ENCODE data around the gene RAB11FIP4. TPM values are rescaled to one million over a fixed set of nuclear protein-coding genes. Genes with fewer than 3 reads are reported as not detected.

Gene RAB11FIP4
- total and polyA plus RNA-seq, 4 donors: 1.5 to 16.0 (median 3.3) TPM

DNA sequence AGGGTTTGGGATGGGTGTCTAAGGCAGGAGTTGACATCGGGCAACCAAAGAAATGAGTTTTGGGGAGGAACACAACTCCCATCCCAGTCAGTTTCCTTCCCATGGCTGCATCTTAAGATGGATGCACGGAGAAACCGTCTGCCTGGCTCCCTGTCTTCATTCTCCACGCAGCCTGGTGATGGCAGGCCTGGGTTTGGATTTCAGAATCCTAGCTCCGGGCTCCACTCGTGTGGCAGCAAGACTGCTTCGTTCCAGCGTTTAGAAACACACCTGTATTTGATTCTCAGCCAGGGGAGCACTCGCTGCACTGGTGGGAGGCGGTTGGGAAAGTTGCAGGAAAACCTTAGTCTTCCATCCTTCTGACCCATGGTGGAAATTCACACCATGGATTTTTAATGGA lies 141.1 kb downstream of the RAB11FIP4 start:
- TF ChIP-seq, protein P1, sequence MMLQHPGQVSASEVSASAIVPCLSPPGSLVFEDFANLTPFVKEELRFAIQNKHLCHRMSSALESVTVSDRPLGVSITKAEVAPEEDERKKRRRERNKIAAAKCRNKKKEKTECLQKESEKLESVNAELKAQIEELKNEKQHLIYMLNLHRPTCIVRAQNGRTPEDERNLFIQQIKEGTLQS (IDR thresholded peaks at IDR 0.05): no peak
- TF ChIP-seq FOXA1 (IDR thresholded peaks at IDR 0.05) (no peak), RXRA (IDR thresholded peaks at IDR 0.05) (no peak), GABPA (IDR thresholded peaks at IDR 0.05 in 1 of 2, conservative IDR thresholded peaks at IDR 0.05 in 1 of 2) (no peak), TAF1 (conservative IDR thresholded peaks at IDR 0.05) (no peak), RAD21 (IDR thresholded peaks at IDR 0.05) (no peak), SP1 (IDR thresholded peaks at IDR 0.05) (no peak), EGR1 (IDR thresholded peaks at IDR 0.05; ENCODE audit: low read depth in 2 of 2) (no peak), NR2F2 (IDR thresholded peaks at IDR 0.05) (no peak)
- TF ChIP-seq, protein P2, sequence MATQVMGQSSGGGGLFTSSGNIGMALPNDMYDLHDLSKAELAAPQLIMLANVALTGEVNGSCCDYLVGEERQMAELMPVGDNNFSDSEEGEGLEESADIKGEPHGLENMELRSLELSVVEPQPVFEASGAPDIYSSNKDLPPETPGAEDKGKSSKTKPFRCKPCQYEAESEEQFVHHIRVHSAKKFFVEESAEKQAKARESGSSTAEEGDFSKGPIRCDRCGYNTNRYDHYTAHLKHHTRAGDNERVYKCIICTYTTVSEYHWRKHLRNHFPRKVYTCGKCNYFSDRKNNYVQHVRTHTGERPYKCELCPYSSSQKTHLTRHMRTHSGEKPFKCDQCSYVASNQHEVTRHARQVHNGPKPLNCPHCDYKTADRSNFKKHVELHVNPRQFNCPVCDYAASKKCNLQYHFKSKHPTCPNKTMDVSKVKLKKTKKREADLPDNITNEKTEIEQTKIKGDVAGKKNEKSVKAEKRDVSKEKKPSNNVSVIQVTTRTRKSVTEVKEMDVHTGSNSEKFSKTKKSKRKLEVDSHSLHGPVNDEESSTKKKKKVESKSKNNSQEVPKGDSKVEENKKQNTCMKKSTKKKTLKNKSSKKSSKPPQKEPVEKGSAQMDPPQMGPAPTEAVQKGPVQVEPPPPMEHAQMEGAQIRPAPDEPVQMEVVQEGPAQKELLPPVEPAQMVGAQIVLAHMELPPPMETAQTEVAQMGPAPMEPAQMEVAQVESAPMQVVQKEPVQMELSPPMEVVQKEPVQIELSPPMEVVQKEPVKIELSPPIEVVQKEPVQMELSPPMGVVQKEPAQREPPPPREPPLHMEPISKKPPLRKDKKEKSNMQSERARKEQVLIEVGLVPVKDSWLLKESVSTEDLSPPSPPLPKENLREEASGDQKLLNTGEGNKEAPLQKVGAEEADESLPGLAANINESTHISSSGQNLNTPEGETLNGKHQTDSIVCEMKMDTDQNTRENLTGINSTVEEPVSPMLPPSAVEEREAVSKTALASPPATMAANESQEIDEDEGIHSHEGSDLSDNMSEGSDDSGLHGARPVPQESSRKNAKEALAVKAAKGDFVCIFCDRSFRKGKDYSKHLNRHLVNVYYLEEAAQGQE (IDR thresholded peaks at IDR 0.05): no peak
- TF ChIP-seq, protein P3, sequence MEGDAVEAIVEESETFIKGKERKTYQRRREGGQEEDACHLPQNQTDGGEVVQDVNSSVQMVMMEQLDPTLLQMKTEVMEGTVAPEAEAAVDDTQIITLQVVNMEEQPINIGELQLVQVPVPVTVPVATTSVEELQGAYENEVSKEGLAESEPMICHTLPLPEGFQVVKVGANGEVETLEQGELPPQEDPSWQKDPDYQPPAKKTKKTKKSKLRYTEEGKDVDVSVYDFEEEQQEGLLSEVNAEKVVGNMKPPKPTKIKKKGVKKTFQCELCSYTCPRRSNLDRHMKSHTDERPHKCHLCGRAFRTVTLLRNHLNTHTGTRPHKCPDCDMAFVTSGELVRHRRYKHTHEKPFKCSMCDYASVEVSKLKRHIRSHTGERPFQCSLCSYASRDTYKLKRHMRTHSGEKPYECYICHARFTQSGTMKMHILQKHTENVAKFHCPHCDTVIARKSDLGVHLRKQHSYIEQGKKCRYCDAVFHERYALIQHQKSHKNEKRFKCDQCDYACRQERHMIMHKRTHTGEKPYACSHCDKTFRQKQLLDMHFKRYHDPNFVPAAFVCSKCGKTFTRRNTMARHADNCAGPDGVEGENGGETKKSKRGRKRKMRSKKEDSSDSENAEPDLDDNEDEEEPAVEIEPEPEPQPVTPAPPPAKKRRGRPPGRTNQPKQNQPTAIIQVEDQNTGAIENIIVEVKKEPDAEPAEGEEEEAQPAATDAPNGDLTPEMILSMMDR (IDR thresholded peaks at IDR 0.05; ENCODE audit: low read depth, low read length, missing input control): no peak
- Histone ChIP-seq H3K4me1 (ENCODE audit: control insufficient read depth in 4 of 4, insufficient read depth in 4 of 4, low read length in 3 of 4) (no peaks in the 10 kb centered on the region), H3K4me3 (ENCODE audit: low read depth in 1 of 3, low read length in 3 of 3) (no peak overlapping the region), H3K9ac (ENCODE audit: low read depth in 1 of 2, low read length in 2 of 2) (no peak overlapping the region), H3K27me3 (ENCODE audit: control insufficient read depth in 4 of 4, insufficient read depth in 4 of 4, low read length in 3 of 4) (no peaks in the 10 kb centered on the region), H3K36me3 (ENCODE audit: control insufficient read depth in 4 of 4, insufficient read depth in 3 of 4, low read depth in 1 of 4, low read length in 3 of 4) (peaks cover 0 to 24% (median 4%) of the 10 kb centered on the region in 4 donors), H3K9me3 (ENCODE audit: control insufficient read depth in 4 of 4, low read length in 3 of 4) (no peaks in the 10 kb centered on the region), H3K27ac (ENCODE audit: low read depth in 1 of 2, low read length in 2 of 2) (no peak overlapping the region)
- DNase-seq (ENCODE audit: low spot score): no peak
- 96% methylated on average over 10 of the region's 10 CpGs for WGBS

DNA sequence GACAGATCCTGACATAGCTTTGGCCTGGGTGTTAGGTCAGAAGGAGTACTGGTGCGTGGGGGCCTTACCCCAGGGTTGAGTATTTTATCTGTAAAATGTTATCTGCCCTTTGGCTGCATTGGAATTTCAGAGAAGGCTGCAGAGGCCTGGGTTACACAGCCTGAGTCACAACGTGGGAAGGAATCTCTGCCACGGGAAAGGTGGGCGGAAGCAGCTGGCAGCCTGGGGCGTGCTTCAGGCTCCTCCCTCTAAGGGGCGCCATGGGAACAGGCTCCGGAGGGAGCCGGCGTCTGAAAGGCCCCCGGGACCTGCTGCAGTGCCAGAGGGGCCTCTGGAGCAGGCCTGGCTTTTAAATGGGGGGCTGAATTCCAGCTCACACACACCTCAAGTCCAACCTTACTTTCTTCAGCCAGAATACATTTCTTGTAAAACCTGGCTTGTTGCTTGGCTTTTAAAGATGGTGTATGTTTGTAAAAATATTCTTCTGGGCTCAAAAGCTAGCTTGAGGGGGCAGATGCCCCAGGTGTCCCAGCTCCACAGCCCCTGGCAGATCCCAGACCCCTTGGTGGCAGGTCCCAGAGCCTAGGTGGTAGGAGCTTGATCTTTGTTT lies 142.2 kb downstream of the RAB11FIP4 start:
- WGBS: 47% methylated on average over 10 of the region's 10 CpGs
- TF ChIP-seq RAD21 (IDR thresholded peaks at IDR 0.05) (peak; percentile 38 to 59), FOXA2 (IDR thresholded peaks at IDR 0.05) (no peak)
- TF ChIP-seq, protein P3 (IDR thresholded peaks at IDR 0.05; ENCODE audit: low read depth, low read length, missing input control): peak; percentile 4
- Histone ChIP-seq H3K9me3 (ENCODE audit: control insufficient read depth in 4 of 4, low read length in 3 of 4) (no peaks in the 10 kb centered on the region), H3K4me3 (ENCODE audit: low read depth in 1 of 3, low read length in 3 of 3) (no peak overlapping the region), H3K4me1 (ENCODE audit: control insufficient read depth in 4 of 4, insufficient read depth in 4 of 4, low read length in 3 of 4) (peaks cover 0 to 2% (median 0%) of the 10 kb centered on the region in 4 donors), H3K27ac (ENCODE audit: low read depth in 1 of 2, low read length in 2 of 2) (no peak overlapping the region), H3K27me3 (ENCODE audit: control insufficient read depth in 4 of 4, insufficient read depth in 4 of 4, low read length in 3 of 4) (no peaks in the 10 kb centered on the region), H3K9ac (ENCODE audit: low read depth in 1 of 2, low read length in 2 of 2) (no peak overlapping the region), H3K36me3 (ENCODE audit: control insufficient read depth in 4 of 4, insufficient read depth in 3 of 4, low read depth in 1 of 4, low read length in 3 of 4) (peaks cover 0 to 18% (median 4%) of the 10 kb centered on the region in 4 donors)
- DNase-seq (ENCODE audit: low spot score): no peak

Data from liver (tissue), 9 donors.